MM.1S (cell line): ENCODE measurements around the gene TSHZ2.

Source experiments
- EZH2 ChIP-seq: fragments of 300-600 bp; sonication (generic); optimal IDR thresholded peaks from 2 replicates; pipeline ENCODE3; 2017; ENCODE audit warnings: low read depth, mild to moderate bottlenecking, antibody characterized with exemption, low read length, mixed read lengths
- EZH2phosphoT487 ChIP-seq: fragments of 300-600 bp; sonication (generic); IDR thresholded peaks from 2 replicates; pipeline ENCODE4 v1.6.1; 2018; ENCODE audit warnings: antibody characterized with exemption, low read length
- TF ChIP-seq, protein P1 (sequence below): fragments of 300-600 bp; sonication (generic); IDR thresholded peaks from 2 replicates; pipeline ENCODE4 v1.5.1; 2016; ENCODE audit warnings: antibody characterized with exemption, low read length, mixed read lengths

DNA sequence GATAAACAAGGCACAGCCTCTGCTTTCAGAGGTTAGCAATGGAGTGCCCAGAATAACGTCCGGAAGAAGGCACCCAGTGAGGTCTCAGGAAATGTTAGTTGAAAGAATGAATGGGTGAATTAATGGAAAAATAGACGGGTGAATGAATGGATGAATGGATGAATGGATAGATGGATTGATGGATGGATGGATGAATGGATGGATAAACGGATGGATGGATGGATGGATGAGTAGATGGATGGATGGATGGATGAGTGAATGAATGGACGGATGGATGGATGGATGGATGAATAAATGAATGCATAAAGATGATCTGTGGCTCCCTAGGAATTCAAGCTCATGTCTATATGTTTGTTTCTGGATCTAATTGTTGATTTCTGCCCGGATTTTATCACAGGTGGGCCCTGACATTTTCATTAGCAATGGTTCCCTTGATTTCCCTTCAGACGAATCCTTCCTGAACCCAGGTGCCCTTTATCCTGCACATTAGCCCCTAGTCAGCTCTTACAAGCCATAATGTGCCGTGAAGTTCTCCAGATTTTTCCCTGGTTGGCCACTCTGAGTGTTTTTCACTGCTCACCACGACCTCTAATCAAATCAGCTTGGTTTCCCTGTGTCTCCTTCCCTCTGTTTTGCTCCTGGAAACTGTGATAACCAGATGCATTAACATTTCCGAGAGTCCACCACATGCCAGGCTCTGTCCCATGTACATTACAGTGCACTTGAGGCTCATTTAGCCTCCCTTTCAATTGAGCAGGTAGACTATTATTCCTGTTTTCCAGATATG is 22.2 kb downstream of the TSHZ2 start:
- TF ChIP-seq EZH2 (no peak), EZH2phosphoT487 (no peak)
- TF ChIP-seq, protein P1, sequence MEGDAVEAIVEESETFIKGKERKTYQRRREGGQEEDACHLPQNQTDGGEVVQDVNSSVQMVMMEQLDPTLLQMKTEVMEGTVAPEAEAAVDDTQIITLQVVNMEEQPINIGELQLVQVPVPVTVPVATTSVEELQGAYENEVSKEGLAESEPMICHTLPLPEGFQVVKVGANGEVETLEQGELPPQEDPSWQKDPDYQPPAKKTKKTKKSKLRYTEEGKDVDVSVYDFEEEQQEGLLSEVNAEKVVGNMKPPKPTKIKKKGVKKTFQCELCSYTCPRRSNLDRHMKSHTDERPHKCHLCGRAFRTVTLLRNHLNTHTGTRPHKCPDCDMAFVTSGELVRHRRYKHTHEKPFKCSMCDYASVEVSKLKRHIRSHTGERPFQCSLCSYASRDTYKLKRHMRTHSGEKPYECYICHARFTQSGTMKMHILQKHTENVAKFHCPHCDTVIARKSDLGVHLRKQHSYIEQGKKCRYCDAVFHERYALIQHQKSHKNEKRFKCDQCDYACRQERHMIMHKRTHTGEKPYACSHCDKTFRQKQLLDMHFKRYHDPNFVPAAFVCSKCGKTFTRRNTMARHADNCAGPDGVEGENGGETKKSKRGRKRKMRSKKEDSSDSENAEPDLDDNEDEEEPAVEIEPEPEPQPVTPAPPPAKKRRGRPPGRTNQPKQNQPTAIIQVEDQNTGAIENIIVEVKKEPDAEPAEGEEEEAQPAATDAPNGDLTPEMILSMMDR = no peak
